ENCODE results near the gene DNAJC18.
"Not testable (repeated sequence)": the region's sequence is repeated elsewhere in the genome, so short reads cannot be mapped to it uniquely, and the experiment has no call there.

DNAJC18 gene

GRCh38 chr5:139445325-139446170 lies 6.2 kb upstream of the DNAJC18 start:
- H2BK120ac ChIP-seq (ENCODE audit: low read depth, low read length): no peak overlapping the region
- H3K4me3 ChIP-seq (ENCODE audit: insufficient read depth in 1 of 2, low read depth in 1 of 2, low read length in 2 of 2): no peak overlapping the region
- H3K36me3 ChIP-seq (ENCODE audit: control insufficient read depth in 1 of 2, insufficient read depth in 2 of 2, low read depth in 1 of 2, low read length in 2 of 2): no peaks in the 10 kb centered on the region
- H2BK12ac ChIP-seq (ENCODE audit: low read length in 2 of 2): peak overlapping the region in 1 of 2 experiments; percentile 42
- no peak overlapping the region for H4K8ac ChIP-seq (ENCODE audit: low read length)
- no peak overlapping the region for H4K91ac ChIP-seq (ENCODE audit: low read length)
- no peaks in the 10 kb centered on the region for H3K27me3 ChIP-seq (ENCODE audit: control insufficient read depth in 1 of 2, insufficient read depth in 1 of 2, low read length in 2 of 2)
- peak overlapping the region in 1 of 2 experiments; percentile 64 for H3K4ac ChIP-seq (ENCODE audit: low read depth in 1 of 2, low read length in 2 of 2)
- no peak overlapping the region for H3K9ac ChIP-seq (ENCODE audit: low read length)
- no peaks in the 10 kb centered on the region for H3K79me1 ChIP-seq (replicated peaks; ENCODE audit: low read length, poor library complexity, severe bottlenecking)
- 60% methylated on average over 6 of the region's 7 CpGs for WGBS
- DNase-seq: peak; percentile 69
- H2BK15ac ChIP-seq (ENCODE audit: low read depth, poor library complexity, severe bottlenecking): no peak overlapping the region
- H2BK5ac ChIP-seq (ENCODE audit: low read depth, low read length, poor library complexity, severe bottlenecking): no peak overlapping the region
- no peak overlapping the region for H2AFZ ChIP-seq (ENCODE audit: low read depth, low read length)
- H3K27ac ChIP-seq (ENCODE audit: low read length, poor library complexity, severe bottlenecking): no peak overlapping the region
- H3K23ac ChIP-seq (ENCODE audit: low read length in 2 of 2): no peak overlapping the region
- no peak overlapping the region for H3K14ac ChIP-seq (ENCODE audit: low read length in 2 of 2)
- H3K18ac ChIP-seq (ENCODE audit: low read depth in 1 of 2, low read length in 2 of 2): peak overlapping the region in 1 of 2 experiments; percentile 76
- H2AK5ac ChIP-seq (ENCODE audit: low read length, severe bottlenecking): no peak overlapping the region
- no peaks in the 10 kb centered on the region for H3K9me3 ChIP-seq (ENCODE audit: control insufficient read depth, low read length)
- no peak overlapping the region for H3K4me2 ChIP-seq (ENCODE audit: low read length, poor library complexity, severe bottlenecking)
- H3K4me1 ChIP-seq (ENCODE audit: control insufficient read depth, insufficient read depth, low read depth, low read length): peaks cover 2% of the 10 kb centered on the region

- Histone ChIP-seq H3K79me1 (replicated peaks; ENCODE audit: low read length, poor library complexity, severe bottlenecking) (no peaks in the 10 kb centered on the region), H3K4ac (ENCODE audit: low read depth in 1 of 2, low read length in 2 of 2) (no peak overlapping the region), H4K8ac (ENCODE audit: low read length) (no peak overlapping the region), H3K14ac (ENCODE audit: low read length in 2 of 2) (no peak overlapping the region), H3K4me2 (ENCODE audit: low read length, poor library complexity, severe bottlenecking) (no peak overlapping the region), H3K27ac (ENCODE audit: low read length, poor library complexity, severe bottlenecking) (no peak overlapping the region), H3K36me3 (ENCODE audit: control insufficient read depth in 1 of 2, insufficient read depth in 2 of 2, low read depth in 1 of 2, low read length in 2 of 2) (no peaks in the 10 kb centered on the region), H2AK5ac (ENCODE audit: low read length, severe bottlenecking) (no peak overlapping the region), H3K4me3 (ENCODE audit: insufficient read depth in 1 of 2, low read depth in 1 of 2, low read length in 2 of 2) (no peak overlapping the region), H3K23ac (ENCODE audit: low read length in 2 of 2) (no peak overlapping the region), H2BK15ac (ENCODE audit: low read depth, poor library complexity, severe bottlenecking) (no peak overlapping the region), H3K27me3 (ENCODE audit: control insufficient read depth in 1 of 2, insufficient read depth in 1 of 2, low read length in 2 of 2) (no peaks in the 10 kb centered on the region), H2AFZ (ENCODE audit: low read depth, low read length) (no peak overlapping the region), H4K91ac (ENCODE audit: low read length) (no peak overlapping the region), H3K9ac (ENCODE audit: low read length) (no peak overlapping the region), H3K18ac (ENCODE audit: low read depth in 1 of 2, low read length in 2 of 2) (no peak overlapping the region), H2BK12ac (ENCODE audit: low read length in 2 of 2) (no peak overlapping the region), H2BK5ac (ENCODE audit: low read depth, low read length, poor library complexity, severe bottlenecking) (no peak overlapping the region), H3K4me1 (ENCODE audit: control insufficient read depth, insufficient read depth, low read depth, low read length) (peaks cover 6% of the 10 kb centered on the region), H3K9me3 (ENCODE audit: control insufficient read depth, low read length) (no peaks in the 10 kb centered on the region), H2BK120ac (ENCODE audit: low read depth, low read length) (no peak overlapping the region)
- WGBS: 43% methylated on average over 3 of the region's 4 CpGs
- DNase-seq: peak; percentile 79
Observed at GRCh38 chr5:139443831-139444453, 4.6 kb upstream of the DNAJC18 start.

GRCh38 chr5:139440416-139440815 lies 1.1 kb upstream of the DNAJC18 start:
- not testable (repeated sequence) for H2BK12ac ChIP-seq (ENCODE audit: low read length in 2 of 2); H2AK5ac ChIP-seq (ENCODE audit: low read length, severe bottlenecking); H4K91ac ChIP-seq (ENCODE audit: low read length); H4K8ac ChIP-seq (ENCODE audit: low read length); H2BK5ac ChIP-seq (ENCODE audit: low read depth, low read length, poor library complexity, severe bottlenecking); H3K14ac ChIP-seq (ENCODE audit: low read length in 2 of 2); DNase-seq; H2AFZ ChIP-seq (ENCODE audit: low read depth, low read length); H3K9ac ChIP-seq (ENCODE audit: low read length); H3K4ac ChIP-seq (ENCODE audit: low read depth in 1 of 2, low read length in 2 of 2); H3K9me3 ChIP-seq (ENCODE audit: control insufficient read depth, low read length); H3K79me1 ChIP-seq (replicated peaks; ENCODE audit: low read length, poor library complexity, severe bottlenecking); H3K23ac ChIP-seq (ENCODE audit: low read length in 2 of 2); H2BK120ac ChIP-seq (ENCODE audit: low read depth, low read length); H3K27ac ChIP-seq (ENCODE audit: low read length, poor library complexity, severe bottlenecking); H3K4me2 ChIP-seq (ENCODE audit: low read length, poor library complexity, severe bottlenecking); H3K36me3 ChIP-seq (ENCODE audit: control insufficient read depth in 1 of 2, insufficient read depth in 2 of 2, low read depth in 1 of 2, low read length in 2 of 2); H3K27me3 ChIP-seq (ENCODE audit: control insufficient read depth in 1 of 2, insufficient read depth in 1 of 2, low read length in 2 of 2); H2BK15ac ChIP-seq (ENCODE audit: low read depth, poor library complexity, severe bottlenecking); H3K18ac ChIP-seq (ENCODE audit: low read depth in 1 of 2, low read length in 2 of 2); H3K4me3 ChIP-seq (ENCODE audit: insufficient read depth in 1 of 2, low read depth in 1 of 2, low read length in 2 of 2)
- 96% methylated on average over 15 of the region's 17 CpGs for WGBS
- H3K4me1 ChIP-seq (ENCODE audit: control insufficient read depth, insufficient read depth, low read depth, low read length): peaks cover 19% of the 10 kb centered on the region

GRCh38 chr5:139438707-139439012 lies 665 bp downstream of the DNAJC18 start:
- no peaks in the 10 kb centered on the region for H3K27me3 ChIP-seq (ENCODE audit: control insufficient read depth in 1 of 2, insufficient read depth in 1 of 2, low read length in 2 of 2)
- DNase-seq: no peak
- H3K9ac ChIP-seq (ENCODE audit: low read length): peak overlapping the region; percentile 98
- H4K8ac ChIP-seq (ENCODE audit: low read length): peak overlapping the region; percentile 42
- peak overlapping the region; percentile 14 for H3K18ac ChIP-seq (ENCODE audit: low read depth in 1 of 2, low read length in 2 of 2)
- no peak overlapping the region for H2BK5ac ChIP-seq (ENCODE audit: low read depth, low read length, poor library complexity, severe bottlenecking)
- peak overlapping the region; percentile 64 for H3K4me2 ChIP-seq (ENCODE audit: low read length, poor library complexity, severe bottlenecking)
- peaks cover 6 to 15% of the 10 kb centered on the region in 2 experiments for H3K36me3 ChIP-seq (ENCODE audit: control insufficient read depth in 1 of 2, insufficient read depth in 2 of 2, low read depth in 1 of 2, low read length in 2 of 2)
- no peaks in the 10 kb centered on the region for H3K79me1 ChIP-seq (replicated peaks; ENCODE audit: low read length, poor library complexity, severe bottlenecking)
- H3K27ac ChIP-seq (ENCODE audit: low read length, poor library complexity, severe bottlenecking): peak overlapping the region; percentile 4
- H2BK120ac ChIP-seq (ENCODE audit: low read depth, low read length): no peak overlapping the region
- 41% methylated on average over 8 of the region's 8 CpGs for WGBS
- no peak overlapping the region for H3K4ac ChIP-seq (ENCODE audit: low read depth in 1 of 2, low read length in 2 of 2)
- peaks cover 18% of the 10 kb centered on the region for H3K4me1 ChIP-seq (ENCODE audit: control insufficient read depth, insufficient read depth, low read depth, low read length)
- no peak overlapping the region for H2BK15ac ChIP-seq (ENCODE audit: low read depth, poor library complexity, severe bottlenecking)
- peak overlapping the region; percentile 64 to 96 for H3K4me3 ChIP-seq (ENCODE audit: insufficient read depth in 1 of 2, low read depth in 1 of 2, low read length in 2 of 2)
- H2AK5ac ChIP-seq (ENCODE audit: low read length, severe bottlenecking): no peak overlapping the region
- H4K91ac ChIP-seq (ENCODE audit: low read length): no peak overlapping the region
- no peak overlapping the region for H2BK12ac ChIP-seq (ENCODE audit: low read length in 2 of 2)
- H3K23ac ChIP-seq (ENCODE audit: low read length in 2 of 2): no peak overlapping the region
- H3K9me3 ChIP-seq (ENCODE audit: control insufficient read depth, low read length): no peaks in the 10 kb centered on the region
- no peak overlapping the region for H2AFZ ChIP-seq (ENCODE audit: low read depth, low read length)
- H3K14ac ChIP-seq (ENCODE audit: low read length in 2 of 2): peak overlapping the region in 1 of 2 experiments; percentile 36
